Calu3 (cell line): ENCODE results near the gene GUCD1. TPM values are rescaled to one million over a fixed set of nuclear protein-coding genes. Genes with fewer than 3 reads are reported as not detected.

Source experiments
- BruUV-seq: library from RNA; stranded (reverse); fragments of 400-500 nt; replicated peaks from 2 replicates; lab custom pipeline; 2021; lab: Mats Ljungman, UMichigan
- CTCF ChIA-PET: fragments of 300-600 bp; sonication (Branson Sonifier 250); formaldehyde crosslinking; loops from one replicate; lab custom pipeline; 2022; ENCODE audit warnings: antibody characterized with exemption; lab: Charles Lee
- DNase-seq: peaks from one replicate; pipeline ENCODE4 v3.0.0; 2022
- H3K27ac Mint-ChIP-seq: one replicate; pipeline ENCODE4 v1.8.0; 2022; ENCODE audit warnings: mixed read lengths; ENCODE audit not compliant: unreplicated experiment
- H3K27me3 Mint-ChIP-seq: one replicate; pipeline ENCODE4 v1.8.0; 2022; ENCODE audit warnings: mixed read lengths; ENCODE audit not compliant: unreplicated experiment
- H3K36me3 Mint-ChIP-seq: one replicate; pipeline ENCODE4 v1.8.0; 2022; ENCODE audit warnings: mild to moderate bottlenecking, moderate library complexity, mixed read lengths; ENCODE audit not compliant: insufficient read depth, unreplicated experiment
- H3K4me1 Mint-ChIP-seq: one replicate; pipeline ENCODE4 v1.8.0; 2022; ENCODE audit warnings: mild to moderate bottlenecking, low read depth, mixed read lengths; ENCODE audit not compliant: unreplicated experiment
- H3K4me3 Mint-ChIP-seq: one replicate; pipeline ENCODE4 v1.8.0; 2022; ENCODE audit warnings: mild to moderate bottlenecking, low read depth, moderate library complexity, mixed read lengths; ENCODE audit not compliant: unreplicated experiment
- H3K9me3 Mint-ChIP-seq: one replicate; pipeline ENCODE4 v1.8.0; 2022; ENCODE audit warnings: low read depth, mixed read lengths; ENCODE audit not compliant: unreplicated experiment
- intact Hi-C: fragments of 100-400 bp; cut with micrococcal nuclease; formaldehyde crosslinking; loops from one replicate; pipeline ENCODE4 v1.10.0; 2022; ENCODE audit not compliant: unreplicated experiment
- total RNA-seq: library from RNA; stranded (reverse); gene quantifications from 2 replicates; pipeline ENCODE4 v1.2.3, GENCODE V29; 2022
- TF ChIP-seq, protein P1 (sequence below): fragments of 200-600 bp; IDR thresholded peaks from one replicate; pipeline ENCODE4 v1.8.0; 2022; ENCODE audit warnings: antibody characterized with exemption; ENCODE audit not compliant: unreplicated experiment

Gene GUCD1
- total RNA-seq, 1 experiment from 2014 or later, result 130 TPM

DNA sequence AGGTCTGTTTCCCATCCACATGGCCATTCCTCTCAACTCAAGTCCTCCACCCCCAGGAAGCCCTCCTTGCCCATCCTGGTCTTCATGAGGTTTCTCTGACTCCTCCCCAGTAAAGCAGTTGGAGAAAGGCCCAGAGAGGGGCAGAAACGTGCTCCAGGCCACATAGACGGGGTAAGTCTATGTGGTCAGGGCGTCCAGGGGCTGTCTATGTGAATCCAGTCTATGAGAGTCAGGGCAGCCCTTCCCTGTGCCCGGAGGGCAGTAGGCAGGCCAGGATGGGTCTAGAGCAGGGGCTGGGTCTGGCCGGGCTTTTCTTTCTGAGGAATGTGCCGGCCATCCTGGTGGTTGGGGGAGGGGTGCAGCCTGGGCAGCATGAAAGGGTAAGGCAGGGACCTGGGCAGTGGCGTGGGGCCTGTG, 11.7 kb downstream of the GUCD1 start:
- CTCF ChIA-PET, result no interaction called here
- intact Hi-C loops, result no loop called here
- Mint-ChIP-seq H3K36me3 (peaks cover 62% of the 10 kb centered on the region), H3K4me3 (no peak overlapping the region), H3K4me1 (peaks cover 10% of the 10 kb centered on the region), H3K9me3 (no peaks in the 10 kb centered on the region), H3K27ac (no peak overlapping the region), H3K27me3 (no peaks in the 10 kb centered on the region)
- BruUV-seq, result no TSS peak
- TF ChIP-seq, protein P1, sequence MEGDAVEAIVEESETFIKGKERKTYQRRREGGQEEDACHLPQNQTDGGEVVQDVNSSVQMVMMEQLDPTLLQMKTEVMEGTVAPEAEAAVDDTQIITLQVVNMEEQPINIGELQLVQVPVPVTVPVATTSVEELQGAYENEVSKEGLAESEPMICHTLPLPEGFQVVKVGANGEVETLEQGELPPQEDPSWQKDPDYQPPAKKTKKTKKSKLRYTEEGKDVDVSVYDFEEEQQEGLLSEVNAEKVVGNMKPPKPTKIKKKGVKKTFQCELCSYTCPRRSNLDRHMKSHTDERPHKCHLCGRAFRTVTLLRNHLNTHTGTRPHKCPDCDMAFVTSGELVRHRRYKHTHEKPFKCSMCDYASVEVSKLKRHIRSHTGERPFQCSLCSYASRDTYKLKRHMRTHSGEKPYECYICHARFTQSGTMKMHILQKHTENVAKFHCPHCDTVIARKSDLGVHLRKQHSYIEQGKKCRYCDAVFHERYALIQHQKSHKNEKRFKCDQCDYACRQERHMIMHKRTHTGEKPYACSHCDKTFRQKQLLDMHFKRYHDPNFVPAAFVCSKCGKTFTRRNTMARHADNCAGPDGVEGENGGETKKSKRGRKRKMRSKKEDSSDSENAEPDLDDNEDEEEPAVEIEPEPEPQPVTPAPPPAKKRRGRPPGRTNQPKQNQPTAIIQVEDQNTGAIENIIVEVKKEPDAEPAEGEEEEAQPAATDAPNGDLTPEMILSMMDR, result no peak
- no peak for DNase-seq

GRCh38 chr22:24542641-24543040, 12.3 kb downstream of the GUCD1 start:
- H3K9me3 Mint-ChIP-seq, result no peaks in the 10 kb centered on the region
- CTCF ChIA-PET, result no interaction called here
- peaks cover 59% of the 10 kb centered on the region for H3K36me3 Mint-ChIP-seq
- TF ChIP-seq, protein P1, result no peak
- no TSS peak for BruUV-seq
- no peak for DNase-seq
- intact Hi-C loops, result no loop called here
- H3K4me3 Mint-ChIP-seq, result no peak overlapping the region
- no peak overlapping the region for H3K27ac Mint-ChIP-seq
- peaks cover 10% of the 10 kb centered on the region for H3K4me1 Mint-ChIP-seq
- no peaks in the 10 kb centered on the region for H3K27me3 Mint-ChIP-seq

GRCh38 chr22:24541681-24542515, 13.0 kb downstream of the GUCD1 start:
- peaks cover 5% of the 10 kb centered on the region for H3K4me1 Mint-ChIP-seq
- CTCF ChIA-PET, result no interaction called here
- no peak overlapping the region for H3K4me3 Mint-ChIP-seq
- no peaks in the 10 kb centered on the region for H3K27me3 Mint-ChIP-seq
- no TSS peak for BruUV-seq
- DNase-seq, result no peak
- TF ChIP-seq, protein P1, result no peak
- no peaks in the 10 kb centered on the region for H3K9me3 Mint-ChIP-seq
- H3K27ac Mint-ChIP-seq, result no peak overlapping the region
- intact Hi-C loops, result no loop called here
- H3K36me3 Mint-ChIP-seq, result peaks cover 51% of the 10 kb centered on the region

GRCh38 chr22:24540470-24540869, 14.5 kb downstream of the GUCD1 start:
- CTCF ChIA-PET, result no interaction called here
- H3K27ac Mint-ChIP-seq, result no peak overlapping the region
- H3K4me3 Mint-ChIP-seq, result no peak overlapping the region
- no peaks in the 10 kb centered on the region for H3K27me3 Mint-ChIP-seq
- intact Hi-C loops, result no loop called here
- H3K36me3 Mint-ChIP-seq, result peaks cover 41% of the 10 kb centered on the region
- TSS peak; percentile 61 for BruUV-seq
- no peaks in the 10 kb centered on the region for H3K4me1 Mint-ChIP-seq
- DNase-seq, result no peak
- no peaks in the 10 kb centered on the region for H3K9me3 Mint-ChIP-seq
- TF ChIP-seq, protein P1, result no peak
